ENCODE data around the gene STING1.

DNA sequence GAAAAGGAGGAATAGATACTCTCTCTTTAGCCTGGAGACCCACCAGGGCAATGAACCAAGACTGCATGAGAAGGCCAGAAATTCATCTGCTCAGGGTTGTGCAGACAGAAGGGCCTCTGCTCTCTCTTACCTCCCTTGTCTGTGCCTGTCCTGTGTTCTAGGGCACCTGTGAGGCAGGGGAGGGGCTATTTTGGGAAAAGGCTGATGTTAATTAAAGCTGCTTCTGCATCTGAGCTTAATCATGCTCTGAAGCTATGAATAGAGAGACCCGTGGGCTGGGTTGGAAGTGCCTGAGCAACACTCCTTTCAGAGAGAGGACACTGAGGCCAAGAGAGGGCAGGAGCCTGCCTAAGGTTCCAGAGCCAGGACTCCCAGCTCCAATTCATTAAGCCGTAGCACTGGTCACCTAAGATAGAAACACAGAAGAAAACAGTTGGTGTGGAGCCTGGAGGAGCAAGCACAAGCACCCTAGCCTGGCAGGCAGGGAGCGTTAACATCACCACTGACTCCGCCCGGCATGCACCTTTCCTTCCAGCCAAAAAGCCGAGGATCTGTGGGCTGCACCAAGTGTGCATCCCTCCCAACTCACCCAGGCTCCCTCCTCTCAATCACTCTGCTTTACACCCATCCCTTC is 31.4 kb upstream of the STING1 start:
- TF ChIP-seq EZH2 (IDR thresholded peaks at IDR 0.05; ENCODE audit: insufficient read depth, poor library complexity, severe bottlenecking) (no peak), EZH2phosphoT487 (IDR thresholded peaks at IDR 0.05; ENCODE audit: insufficient read depth, low read depth) (no peak)

Measured in GM23248 (cell line).